ENCODE results near the gene ERN1.

ERN1 gene

GRCh38 chr17:64001763-64002529 is 128.0 kb downstream of the ERN1 start:
- DNase-seq = no peak

DNA sequence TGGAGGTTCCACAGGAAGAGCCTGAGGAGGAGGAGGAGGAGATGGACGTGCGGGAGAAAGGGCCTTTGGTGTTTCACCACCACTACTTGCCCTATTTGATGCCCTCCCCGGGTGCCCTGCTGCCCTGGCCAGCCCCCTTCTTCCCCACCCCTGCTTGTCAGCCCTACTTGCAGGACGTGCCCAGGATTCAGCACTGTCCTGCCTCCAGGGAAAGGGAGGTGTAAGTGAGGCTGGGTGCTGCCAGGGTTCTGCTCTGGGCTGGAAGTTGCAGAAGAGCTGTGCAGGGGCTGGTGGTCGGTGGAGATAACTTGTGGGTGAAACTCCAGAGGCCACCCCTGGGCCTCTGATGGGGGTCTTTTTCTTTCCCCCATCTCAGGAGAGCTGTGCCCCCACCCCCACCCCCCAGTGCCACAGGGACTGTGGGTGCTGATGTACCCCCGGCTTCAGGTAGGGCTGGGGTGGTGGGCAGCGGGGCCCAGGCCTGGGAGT is 128.8 kb downstream of the ERN1 start:
- DNase-seq = no peak

- DNase-seq = no peak
These were observed 130.0 kb downstream of the ERN1 start for GRCh38 chr17:63999680-64000531.

GRCh38 chr17:63998721-63999679 is 130.9 kb downstream of the ERN1 start:
- DNase-seq = no peak

DNA sequence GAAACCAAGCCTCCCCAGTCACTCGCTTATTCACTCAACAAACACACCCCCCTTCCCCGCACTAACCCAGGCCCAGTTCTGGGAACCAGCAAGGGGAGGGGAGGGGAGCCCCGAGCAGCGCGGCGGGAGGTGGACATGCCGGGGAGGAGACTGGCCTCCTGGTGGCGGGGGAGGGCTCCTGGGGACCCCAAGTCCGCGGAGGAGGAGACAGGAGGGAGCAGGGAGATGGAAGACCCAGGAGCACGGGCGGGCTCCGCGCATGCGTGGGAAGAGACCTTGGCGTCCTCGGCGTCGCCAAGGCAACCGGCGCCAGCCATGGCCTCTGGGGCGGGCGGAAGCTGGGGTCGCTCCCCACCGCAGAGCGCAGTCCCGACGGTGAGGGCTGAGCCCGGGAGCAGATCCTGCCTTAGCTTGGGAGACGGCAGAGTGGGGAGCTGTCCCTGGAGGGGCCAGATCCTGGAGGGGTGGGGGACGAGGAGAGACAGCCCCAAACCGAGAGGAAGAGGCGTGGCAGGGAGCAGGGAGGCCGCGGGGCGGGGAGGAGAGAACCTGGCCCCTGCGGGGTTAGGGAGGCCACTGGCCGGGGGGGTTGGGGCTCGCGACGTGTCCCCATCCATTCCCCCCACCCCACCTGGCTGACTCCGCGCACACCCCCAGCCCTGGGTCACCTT is 131.8 kb downstream of the ERN1 start, which contains the start of gene PRR29:
TSS of gene PRR29 (plus strand) at position 302 of the 671 bp plus-strand sequence. CDS start at position 316, 14 bp downstream.
- no peak for DNase-seq

- no peak for DNase-seq
These were observed 132.4 kb downstream of the ERN1 start for GRCh38 chr17:63997341-63998048.

- no peak for DNase-seq
These were observed 133.3 kb downstream of the ERN1 start for GRCh38 chr17:63996430-63997182.

DNA sequence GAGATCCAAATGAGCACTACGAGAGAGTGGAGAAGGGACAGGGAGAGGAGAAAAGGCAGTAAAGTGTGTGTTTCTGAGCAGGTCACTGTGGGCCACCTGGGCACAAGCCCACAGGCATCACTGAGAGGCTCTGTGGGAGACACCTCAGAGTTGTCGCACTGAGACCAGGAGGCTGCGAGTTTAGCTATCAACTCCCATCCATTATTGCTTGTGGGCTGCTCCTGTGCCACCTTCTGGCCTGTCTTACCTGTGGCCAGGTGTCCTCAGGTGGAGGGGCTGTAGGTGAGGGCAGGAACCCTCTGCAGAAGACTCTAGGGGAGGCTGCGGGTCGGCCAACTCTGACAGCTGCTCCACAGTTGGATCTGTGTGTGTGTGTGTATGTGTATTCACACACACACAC is 134.3 kb downstream of the ERN1 start:
- DNase-seq = no peak

DNA sequence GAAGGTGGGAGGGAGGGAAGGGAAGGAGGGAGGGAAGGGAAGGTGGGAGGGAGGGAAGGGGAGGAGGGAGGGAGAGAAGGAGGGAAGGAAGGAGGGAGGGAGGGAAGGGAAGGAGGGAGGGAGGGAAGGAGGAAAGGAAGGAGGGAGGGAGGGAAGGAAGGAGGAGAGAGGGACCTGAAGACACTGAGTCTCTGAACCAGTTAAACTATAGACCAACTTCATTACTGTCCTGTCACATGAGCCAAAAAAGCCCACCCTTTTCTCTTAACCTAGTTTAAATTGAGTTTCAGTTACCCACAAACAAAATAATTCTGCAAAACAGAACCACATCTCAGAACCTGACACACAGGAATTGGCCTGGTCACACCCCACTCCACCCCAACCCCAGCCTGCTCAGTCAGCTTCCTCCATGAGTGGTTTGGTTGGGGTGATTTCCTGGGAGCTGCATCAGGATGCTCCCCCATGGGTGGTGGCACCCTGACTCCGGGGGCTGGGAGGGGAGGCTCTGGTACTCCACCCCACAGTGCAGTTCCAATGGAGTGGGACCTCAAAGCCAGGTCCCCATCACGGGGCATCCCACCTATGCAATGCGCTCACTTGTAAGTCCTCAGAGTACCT is 136.5 kb downstream of the ERN1 start:
- DNase-seq = no peak

DNA sequence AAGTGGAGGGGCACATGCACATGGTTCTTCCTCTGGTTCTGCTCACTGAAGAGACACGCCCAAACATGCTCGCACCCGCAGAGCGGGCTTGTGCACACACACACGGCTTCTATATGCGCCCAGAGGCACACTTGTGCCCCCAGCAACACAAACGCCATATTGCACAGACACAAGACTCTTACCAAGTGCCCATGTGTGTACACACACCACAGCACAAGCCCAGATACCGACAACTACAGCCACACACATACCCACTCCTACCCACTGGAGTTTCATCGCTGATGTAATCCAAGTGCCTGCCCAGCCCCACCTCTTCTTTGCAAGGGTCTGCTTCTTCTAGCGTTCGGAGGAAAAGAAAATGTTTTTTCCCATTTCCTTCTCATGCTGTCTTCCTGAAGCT is 138.3 kb downstream of the ERN1 start:
- no peak for DNase-seq

GRCh38 chr17:63989622-63990345 is 140.2 kb downstream of the ERN1 start:
- DNase-seq = no peak

Data from GF-D8 (cell line).